Measurements from ENCODE around the gene RAI1. TPM values are rescaled to one million over a fixed set of nuclear protein-coding genes. Genes with fewer than 3 reads are reported as not detected.

RAI1 gene
- total RNA-seq, 3 donors from 2014 or later, result 12.9 to 29.2 (median 17.0) TPM

- Histone ChIP-seq H3K36me3 (ENCODE audit: low read depth) (no peaks in the 10 kb centered on the region), H3K4me3 (no peak overlapping the region), H3K9me3 (no peaks in the 10 kb centered on the region), H3K4me1 (ENCODE audit: low read depth) (peaks cover 62% of the 10 kb centered on the region)
- peak; percentile 35 for ATAC-seq
- intact Hi-C loops (cut with DNase I, micrococcal nuclease), result no loop called here
- no peak for DNase-seq
- no peak for TF ChIP-seq CTCF (IDR thresholded peaks at IDR 0.05)
These were observed 15.8 kb downstream of the RAI1 start for GRCh38 chr17:17696882-17697633.

- no peaks in the 10 kb centered on the region for H3K36me3 ChIP-seq (ENCODE audit: low read depth)
- intact Hi-C loops (cut with DNase I, micrococcal nuclease), result no loop called here
- no peak overlapping the region for H3K4me3 ChIP-seq
- DNase-seq (no peak), ATAC-seq (no peak)
- no peak for TF ChIP-seq CTCF (IDR thresholded peaks at IDR 0.05)
- H3K9me3 ChIP-seq, result no peaks in the 10 kb centered on the region
- peaks cover 54% of the 10 kb centered on the region for H3K4me1 ChIP-seq (ENCODE audit: low read depth)
These were observed 17.1 kb downstream of the RAI1 start for GRCh38 chr17:17698371-17698770.

- H3K4me1 ChIP-seq (ENCODE audit: low read depth), result peaks cover 49% of the 10 kb centered on the region
- DNase-seq, result no peak
- H3K9me3 ChIP-seq, result no peaks in the 10 kb centered on the region
- H3K4me3 ChIP-seq, result no peak overlapping the region
- no peaks in the 10 kb centered on the region for H3K36me3 ChIP-seq (ENCODE audit: low read depth)
- ATAC-seq, result no peak
- intact Hi-C loops (cut with DNase I, micrococcal nuclease), result no loop called here
- no peak for TF ChIP-seq CTCF (IDR thresholded peaks at IDR 0.05)
These were observed 17.7 kb downstream of the RAI1 start for GRCh38 chr17:17698869-17699351.

GRCh38 chr17:17699491-17699890 is 18.2 kb downstream of the RAI1 start:
- Histone ChIP-seq H3K4me1 (ENCODE audit: low read depth) (peaks cover 48% of the 10 kb centered on the region), H3K36me3 (ENCODE audit: low read depth) (no peaks in the 10 kb centered on the region), H3K9me3 (no peaks in the 10 kb centered on the region), H3K4me3 (no peak overlapping the region)
- ATAC-seq (no peak), DNase-seq (no peak)
- intact Hi-C loops (cut with DNase I, micrococcal nuclease), result no loop called here
- no peak for TF ChIP-seq CTCF (IDR thresholded peaks at IDR 0.05)

- no peaks in the 10 kb centered on the region for H3K36me3 ChIP-seq (ENCODE audit: low read depth)
- no peaks in the 10 kb centered on the region for H3K9me3 ChIP-seq
- H3K4me3 ChIP-seq, result no peak overlapping the region
- ATAC-seq (peak; percentile 59), DNase-seq (peak in 1 of 3 donors; percentile 72)
- H3K4me1 ChIP-seq (ENCODE audit: low read depth), result peaks cover 44% of the 10 kb centered on the region
- no peak for TF ChIP-seq CTCF (IDR thresholded peaks at IDR 0.05)
- intact Hi-C loops (cut with DNase I, micrococcal nuclease), result no loop called here
These were observed 19.2 kb downstream of the RAI1 start for GRCh38 chr17:17700251-17700969.
